SJSA1 (cell line): Measurements from ENCODE around the gene GPATCH1. TPM values are rescaled to one million over a fixed set of nuclear protein-coding genes. Genes with fewer than 3 reads are reported as not detected.
A peak's percentile ranks its signal among the peaks of the same experiment; 100 is the strongest.
"Not testable (repeated sequence)": the region's sequence is repeated elsewhere in the genome, so short reads cannot be mapped to it uniquely, and the experiment has no call there.

Source experiments
- DNase-seq, 2 experiments: peaks; one replicate each; pipeline ENCODE4 v3.0.0-alpha.2; 2015 to 2020; ENCODE audit warnings: low spot score in 2 of 2, low read depth in 1 of 2
- H3K27ac ChIP-seq: fragments of 250-450 bp; sonication (Bioruptor Pico); 2 replicates; pipeline ENCODE4 v1.5.1; 2020; ENCODE audit warnings: mild to moderate bottlenecking, moderate library complexity
- H3K27me3 ChIP-seq: fragments of 250-450 bp; sonication (Bioruptor Pico); replicated peaks from 2 replicates; pipeline ENCODE4 v1.5.1; 2020; ENCODE audit warnings: mild to moderate bottlenecking, moderate library complexity
- H3K36me3 ChIP-seq: fragments of 250-450 bp; sonication (Bioruptor Pico); 2 replicates; pipeline ENCODE4 v1.5.1; 2020; ENCODE audit warnings: mild to moderate bottlenecking
- H3K4me1 ChIP-seq: fragments of 250-450 bp; sonication (Bioruptor Pico); replicated peaks from 2 replicates; pipeline ENCODE4 v1.6.1; 2021; ENCODE audit warnings: mild to moderate bottlenecking
- H3K4me3 ChIP-seq: fragments of 250-450 bp; sonication (Bioruptor Pico); 2 replicates; pipeline ENCODE4 v1.5.1; 2020; ENCODE audit warnings: mild to moderate bottlenecking
- H3K9me3 ChIP-seq: fragments of 250-450 bp; sonication (Bioruptor Pico); replicated peaks from 2 replicates; pipeline ENCODE4 v1.5.1; 2020; ENCODE audit warnings: mild to moderate bottlenecking
- total RNA-seq: library from RNA; depleted of rRNA; stranded (reverse); fragments of >200 nt; shearing (Covaris generic); gene quantifications from 2 replicates; pipeline ENCODE4 v1.2.3, GENCODE V29; 2014

GPATCH1 gene
- total RNA-seq, 1 experiment from 2014 or later, result 12.1 TPM

- Histone ChIP-seq H3K4me3 (no peak overlapping the region), H3K36me3 (peaks cover 77% of the 10 kb centered on the region), H3K4me1 (peaks cover 20% of the 10 kb centered on the region), H3K9me3 (no peaks in the 10 kb centered on the region), H3K27ac (no peak overlapping the region), H3K27me3 (no peaks in the 10 kb centered on the region)
- DNase-seq, result no peak
These were observed 33.3 kb downstream of the GPATCH1 start for GRCh38 chr19:33114312-33114711.

DNA sequence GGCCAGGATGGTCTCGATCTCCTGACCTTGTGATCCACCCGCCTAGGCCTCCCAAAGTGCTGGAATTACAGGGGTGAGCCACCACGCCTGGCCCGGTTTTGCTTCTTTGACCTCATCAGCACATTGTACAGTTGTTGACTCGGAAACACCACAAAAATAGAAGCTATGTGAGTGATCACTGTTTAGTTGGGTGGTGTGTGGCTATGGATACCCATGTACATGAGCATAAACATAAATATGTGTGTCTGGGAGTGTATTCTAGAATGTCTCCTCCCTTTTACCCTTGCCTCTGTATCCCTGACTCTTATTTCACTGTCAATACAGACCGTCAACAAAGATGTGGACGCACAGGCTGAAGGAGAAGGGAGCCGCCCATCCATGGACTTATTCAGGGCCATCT lies 36.5 kb downstream of the GPATCH1 start:
- Histone ChIP-seq H3K4me1 (no peaks in the 10 kb centered on the region), H3K9me3 (no peaks in the 10 kb centered on the region), H3K27ac (no peak overlapping the region), H3K4me3 (no peak overlapping the region), H3K36me3 (peaks cover 72% of the 10 kb centered on the region), H3K27me3 (no peaks in the 10 kb centered on the region)
- no peak for DNase-seq

DNA sequence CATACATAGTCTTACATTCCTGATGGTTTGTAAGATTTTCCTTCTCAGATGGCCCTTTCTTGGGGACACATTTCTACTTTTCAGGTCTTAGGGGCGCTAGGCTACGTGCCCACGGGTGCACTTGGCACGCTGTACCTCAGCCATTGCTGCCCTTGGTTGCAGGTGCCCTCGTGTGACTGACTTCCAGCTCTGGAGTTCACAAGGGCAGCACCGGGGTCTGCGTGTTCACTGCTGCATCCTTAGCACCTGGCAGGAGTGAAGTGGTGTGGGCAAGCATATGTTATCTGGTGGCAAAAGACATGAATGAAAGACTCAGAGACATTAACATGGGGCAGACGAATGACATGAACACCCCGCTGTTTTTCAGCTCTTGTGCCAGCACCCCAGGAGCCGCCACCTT lies 37.7 kb downstream of the GPATCH1 start:
- no peak for DNase-seq
- peaks cover 62% of the 10 kb centered on the region for H3K36me3 ChIP-seq
- no peaks in the 10 kb centered on the region for H3K9me3 ChIP-seq
- no peak overlapping the region for H3K4me3 ChIP-seq
- H3K27ac ChIP-seq, result no peak overlapping the region
- H3K4me1 ChIP-seq, result no peaks in the 10 kb centered on the region
- H3K27me3 ChIP-seq, result no peaks in the 10 kb centered on the region

GRCh38 chr19:33124207-33125098 lies 43.5 kb downstream of the GPATCH1 start:
- H3K27ac ChIP-seq, result no peak overlapping the region
- H3K9me3 ChIP-seq, result no peaks in the 10 kb centered on the region

DNA sequence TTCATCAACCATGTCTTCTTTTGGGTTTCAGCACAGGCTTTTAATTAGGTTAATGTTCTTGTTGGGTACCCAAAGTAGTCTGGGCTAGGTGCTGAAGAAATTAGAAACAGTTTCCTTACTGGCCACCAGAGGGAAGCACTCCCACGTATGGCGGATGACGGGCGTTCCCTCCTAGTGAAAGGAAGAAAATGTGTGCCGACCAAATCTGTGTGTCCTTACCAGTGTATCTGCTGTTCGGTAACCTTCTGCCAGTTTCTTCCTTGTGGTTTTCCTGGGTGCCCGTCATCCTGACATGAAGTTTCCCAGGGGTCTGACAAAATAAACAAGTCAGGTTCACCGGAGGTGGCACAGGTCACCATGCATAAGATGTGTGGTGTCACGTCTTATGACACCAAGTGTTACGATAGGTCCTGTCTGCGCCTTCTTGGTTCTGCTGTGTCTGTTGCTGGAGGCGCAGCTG lies 45.0 kb downstream of the GPATCH1 start:
- peaks cover 64% of the 10 kb centered on the region for H3K36me3 ChIP-seq
- H3K27ac ChIP-seq, result no peak overlapping the region
- H3K4me3 ChIP-seq, result no peak overlapping the region
- H3K27me3 ChIP-seq, result no peaks in the 10 kb centered on the region
- peak in 1 of 2 experiments; percentile 50 for DNase-seq
- H3K9me3 ChIP-seq, result no peaks in the 10 kb centered on the region
- no peaks in the 10 kb centered on the region for H3K4me1 ChIP-seq

More at GRCh38 chr19:33124207-33125098, 43.5 kb downstream of the GPATCH1 start:
- DNase-seq, result no peak
- no peak overlapping the region for H3K4me3 ChIP-seq
- peaks cover 60% of the 10 kb centered on the region for H3K36me3 ChIP-seq
- H3K27me3 ChIP-seq, result no peaks in the 10 kb centered on the region
- no peaks in the 10 kb centered on the region for H3K4me1 ChIP-seq

DNA sequence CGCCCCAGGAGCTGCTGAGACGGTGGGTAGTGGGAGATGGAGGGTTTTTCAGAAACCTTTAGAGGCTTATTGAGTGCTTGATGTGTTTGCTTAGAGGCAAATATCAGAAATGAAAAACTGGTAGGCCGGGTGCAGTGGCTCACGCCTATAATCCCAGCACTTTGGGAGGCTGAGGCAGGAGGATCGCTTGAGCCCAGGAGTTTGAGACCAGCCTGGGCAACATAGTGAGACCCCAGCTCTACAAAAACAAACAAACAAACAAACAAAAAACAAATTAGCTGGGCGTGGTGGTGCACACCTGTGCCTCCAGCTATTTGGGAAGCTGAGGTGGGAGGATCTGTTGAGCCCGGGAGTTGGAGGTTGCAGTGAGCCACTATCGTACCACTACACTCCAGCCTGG lies 45.7 kb downstream of the GPATCH1 start:
- H3K4me1 ChIP-seq, H3K9me3 ChIP-seq, H3K27me3 ChIP-seq, DNase-seq, H3K4me3 ChIP-seq, H3K27ac ChIP-seq: not testable (repeated sequence)
- H3K36me3 ChIP-seq, result peaks cover 59% of the 10 kb centered on the region

GRCh38 chr19:33129901-33130300 lies 48.9 kb downstream of the GPATCH1 start:
- no peak for DNase-seq
- peaks cover 53% of the 10 kb centered on the region for H3K36me3 ChIP-seq
- no peak overlapping the region for H3K27ac ChIP-seq
- H3K4me1 ChIP-seq, result no peaks in the 10 kb centered on the region
- H3K4me3 ChIP-seq, result no peak overlapping the region
- H3K27me3 ChIP-seq, result no peaks in the 10 kb centered on the region
- no peaks in the 10 kb centered on the region for H3K9me3 ChIP-seq

GRCh38 chr19:33130433-33130832 lies 49.5 kb downstream of the GPATCH1 start:
- no peak for DNase-seq
- no peak overlapping the region for H3K4me3 ChIP-seq
- H3K27me3 ChIP-seq, result no peaks in the 10 kb centered on the region
- no peaks in the 10 kb centered on the region for H3K9me3 ChIP-seq
- H3K27ac ChIP-seq, result no peak overlapping the region
- peaks cover 48% of the 10 kb centered on the region for H3K36me3 ChIP-seq
- no peaks in the 10 kb centered on the region for H3K4me1 ChIP-seq

- Histone ChIP-seq H3K27ac (no peak within 1 kb of the TSS), H3K4me3 (no peak within 1 kb of the TSS), H3K27me3 (no peaks in the 10 kb centered on the region), H3K36me3 (peaks cover 32% of the 10 kb centered on the region), H3K9me3 (no peaks in the 10 kb centered on the region), H3K4me1 (peaks cover 8% of the 10 kb centered on the region; the same call in 1 of the 2 replicates)
- no peak for DNase-seq
These were observed 51.0 kb downstream of the GPATCH1 start, which contains the start of gene WDR88 for GRCh38 chr19:33132021-33132420. WDR88 (plus strand) TSS chr19:33132114; CDS start chr19:33132170, 56 bp downstream.

DNA sequence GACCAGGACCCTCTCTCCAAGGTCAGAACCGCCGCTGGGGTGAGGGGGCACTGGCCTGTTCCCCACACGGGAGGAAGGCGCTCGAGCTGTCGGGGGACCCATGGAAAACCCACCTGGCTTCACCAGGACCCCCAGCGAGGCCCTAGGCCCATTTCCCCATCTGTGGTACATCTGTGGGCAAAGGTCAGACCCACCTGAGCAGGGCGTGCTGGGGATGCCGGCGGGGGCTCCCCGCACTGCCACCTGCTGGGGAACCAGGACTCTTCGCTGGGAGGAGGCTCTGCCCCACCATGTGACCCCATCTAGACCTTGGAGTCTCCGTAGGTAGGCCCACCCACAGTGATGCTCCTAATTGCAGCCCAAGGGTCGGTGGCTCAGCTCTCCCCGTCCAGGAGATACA lies 51.4 kb downstream of the GPATCH1 start:
- Histone ChIP-seq H3K4me1 (peaks cover 8% of the 10 kb centered on the region; the same call in 1 of the 2 replicates), H3K36me3 (peaks cover 30% of the 10 kb centered on the region), H3K4me3 (no peak overlapping the region), H3K9me3 (no peaks in the 10 kb centered on the region), H3K27me3 (no peaks in the 10 kb centered on the region), H3K27ac (no peak overlapping the region)
- no peak for DNase-seq

- no peak overlapping the region for H3K4me3 ChIP-seq
- peaks cover 8% of the 10 kb centered on the region; the same call in 1 of the 2 replicates for H3K4me1 ChIP-seq
- no peak overlapping the region for H3K27ac ChIP-seq
- H3K27me3 ChIP-seq, result no peaks in the 10 kb centered on the region
- H3K9me3 ChIP-seq, result no peaks in the 10 kb centered on the region
- peaks cover 23% of the 10 kb centered on the region for H3K36me3 ChIP-seq
- no peak for DNase-seq
These were observed 52.6 kb downstream of the GPATCH1 start for GRCh38 chr19:33133438-33134031.

DNA sequence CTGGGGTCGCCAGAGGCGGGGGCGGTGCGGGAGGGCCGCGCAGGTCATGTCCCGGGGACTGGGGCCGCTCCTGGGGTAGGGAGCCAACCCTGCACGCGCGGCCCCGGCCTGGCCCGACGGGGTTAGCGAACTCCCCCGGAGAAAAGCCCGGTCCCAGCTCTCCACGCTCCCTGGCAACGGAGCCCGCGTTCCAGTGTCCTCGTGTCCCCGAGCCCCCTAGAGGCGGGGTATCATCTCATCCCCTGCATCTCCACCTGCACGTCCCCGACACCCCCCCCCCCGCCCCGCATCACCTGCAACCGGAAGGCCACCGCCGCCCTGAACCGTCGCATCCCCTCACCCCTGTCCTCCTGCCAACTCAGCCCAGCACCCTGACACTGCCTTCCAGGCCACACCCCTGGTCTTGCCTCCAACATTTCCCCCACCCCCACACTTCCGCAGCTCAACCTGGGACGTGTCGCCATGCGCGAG lies 53.6 kb downstream of the GPATCH1 start:
- peaks cover 15% of the 10 kb centered on the region for H3K36me3 ChIP-seq
- H3K9me3 ChIP-seq, result no peaks in the 10 kb centered on the region
- H3K4me1 ChIP-seq, result peaks cover 8% of the 10 kb centered on the region; the same call in 1 of the 2 replicates
- no peak overlapping the region for H3K4me3 ChIP-seq
- DNase-seq, result no peak
- H3K27me3 ChIP-seq, result no peaks in the 10 kb centered on the region
- no peak overlapping the region for H3K27ac ChIP-seq

DNA sequence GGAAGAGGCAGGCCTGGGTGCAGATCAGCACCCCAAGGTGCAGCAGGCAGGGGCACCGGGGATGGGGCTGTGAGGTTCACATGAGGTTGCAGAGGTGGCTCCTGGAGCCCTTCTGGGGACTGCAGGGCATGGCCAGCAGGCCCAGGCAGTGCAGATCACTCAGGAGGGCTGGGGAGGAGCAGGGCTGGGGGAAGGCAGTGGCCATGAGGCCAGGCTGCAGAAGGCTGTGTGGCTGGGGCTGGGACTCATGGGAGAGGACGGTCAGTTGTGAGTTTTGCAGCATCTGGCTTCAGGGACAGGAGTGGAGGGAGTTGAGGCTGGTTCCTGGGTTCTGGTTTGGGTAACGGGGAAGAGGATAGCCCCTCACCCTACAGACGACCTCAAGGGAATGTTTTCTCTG lies 58.2 kb downstream of the GPATCH1 start:
- Histone ChIP-seq H3K27ac (no peak overlapping the region), H3K4me3 (no peak overlapping the region), H3K27me3 (no peaks in the 10 kb centered on the region), H3K36me3 (no peaks in the 10 kb centered on the region), H3K4me1 (peaks cover 8% of the 10 kb centered on the region; the same call in 1 of the 2 replicates), H3K9me3 (no peaks in the 10 kb centered on the region)
- no peak for DNase-seq

DNA sequence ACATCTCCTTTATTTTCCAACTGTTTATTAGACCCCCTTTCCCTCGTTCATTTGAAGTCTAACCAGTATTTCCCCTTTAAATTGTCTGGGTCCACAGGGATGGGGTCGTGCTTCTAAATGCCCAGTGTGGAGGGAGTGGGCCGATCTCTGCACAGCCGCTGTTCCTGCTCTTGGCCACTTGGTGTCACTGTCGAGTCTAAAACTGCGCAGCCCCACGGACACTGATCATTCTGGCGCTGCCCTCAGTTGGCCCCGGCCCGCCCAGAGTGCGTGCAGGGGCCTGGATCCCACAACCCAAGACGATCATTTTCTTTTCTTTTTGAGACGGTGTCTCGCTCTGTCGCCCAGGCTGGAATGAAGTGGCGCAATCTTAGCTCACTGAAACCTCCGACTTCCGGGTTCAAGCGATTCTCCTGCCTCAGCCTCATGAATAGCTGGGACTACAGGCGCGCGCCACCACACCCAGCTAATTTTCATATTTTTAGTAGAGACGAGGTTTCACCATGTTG lies 63.0 kb downstream of the GPATCH1 start:
- no peak overlapping the region for H3K27ac ChIP-seq

More for the DNA sequence above, 63.0 kb downstream of the GPATCH1 start:
- Histone ChIP-seq H3K9me3 (no peaks in the 10 kb centered on the region), H3K36me3 (no peaks in the 10 kb centered on the region), H3K4me3 (no peak overlapping the region), H3K4me1 (no peaks in the 10 kb centered on the region), H3K27me3 (no peaks in the 10 kb centered on the region)
- DNase-seq, result peak; percentile 54 to 63
